HepG2 (cell line): Measurements from ENCODE around the gene TMEM266. TPM values are rescaled to one million over a fixed set of nuclear protein-coding genes. Genes with fewer than 3 reads are reported as not detected.

Experiments used
- ATAC-seq: fragments of 200-7000 bp; cut with Tn5 transposase; 3 replicates; pipeline ENCODE4 v1.9.1; 2020; ENCODE audit warnings: mild to moderate bottlenecking, moderate library complexity
- BruUV-seq: library from RNA; stranded (reverse); fragments of 400-500 nt; replicated peaks from 2 replicates; lab custom pipeline; 2021; lab: Mats Ljungman, UMichigan
- CTCF ChIA-PET: fragments of 300-600 bp; formaldehyde crosslinking; extraction: SDS; loops from one replicate; lab custom pipeline; 2021; ENCODE audit warnings: low total read pairs, inconsistent platforms, low intra/inter-chr PET ratio; lab: Yijun Ruan, JAX
- POLR2A ChIA-PET: fragments of 350-600 bp; sonication (Branson Sonifier 250); formaldehyde crosslinking; loops from one replicate; lab custom pipeline; 2020; ENCODE audit warnings: antibody characterized with exemption, inconsistent platforms; lab: Yijun Ruan, JAX
- DNase-seq: peaks from one replicate; pipeline ENCODE4 v3.0.0-alpha.2; 2015; ENCODE audit warnings: low spot score
- FAIRE-seq: peaks from 3 replicates; lab custom pipeline; 2011; peaks lifted over from hg19 to GRCh38; lab: Jason Lieb, UNC
- H2AFZ ChIP-seq: one replicate; pipeline ENCODE4 v1.6.1; 2011; ENCODE audit warnings: low read length, inconsistent platforms
- H3K27ac ChIP-seq: fragments of 300-600 bp; 3 replicates; pipeline ENCODE4 v1.8.0; 2011; ENCODE audit warnings: mixed run types, mild to moderate bottlenecking, mixed read lengths, low read length, inconsistent platforms; ENCODE audit not compliant: insufficient read depth; ENCODE audit errors: extremely low read length
- H3K27me3 ChIP-seq, 2 experiments: fragments of 200-600 bp in 1 of 2; 2 replicates in 1 of 2; 3 replicates in 1 of 2; pipeline versions ENCODE4 v1.6.0 to v1.8.0; 2011; ENCODE audit warnings: low read length in 2 of 2, mild to moderate bottlenecking in 2 of 2, moderate library complexity in 2 of 2, inconsistent platforms in 1 of 2; ENCODE audit not compliant: insufficient read depth in 2 of 2, control insufficient read depth in 1 of 2
- H3K36me3 ChIP-seq, 2 experiments: fragments of 200-600 bp in 1 of 2; replicated peaks in 1 of 2; 2 replicates in 1 of 2; 3 replicates in 1 of 2; pipeline versions ENCODE4 v1.5.1 to v1.8.0; 2011; ENCODE audit warnings: low read length in 2 of 2, inconsistent platforms in 1 of 2; ENCODE audit not compliant: insufficient read depth in 2 of 2, control insufficient read depth in 1 of 2
- H3K4me1 ChIP-seq: 2 replicates; pipeline ENCODE4 v1.5.1; 2012; ENCODE audit warnings: low read length, inconsistent platforms; ENCODE audit not compliant: insufficient read depth
- H3K4me2 ChIP-seq: 2 replicates; pipeline ENCODE4 v1.6.0; 2011; ENCODE audit warnings: low read depth, low read length, inconsistent platforms
- H3K4me3 ChIP-seq, 3 experiments: fragments of 200-600 bp in 1 of 3; sonication (generic), shearing (Covaris generic) in 1 of 3; replicated peaks in 1 of 3; 2 replicates each; pipeline ENCODE4 v1.5.1; 2011 to 2016; ENCODE audit warnings: low read length in 3 of 3, inconsistent platforms in 2 of 3, low read depth in 2 of 3, mild to moderate bottlenecking in 2 of 3, control low read depth in 1 of 3, mixed read lengths in 1 of 3; ENCODE audit not compliant: insufficient read depth in 1 of 3
- H3K79me2 ChIP-seq: one replicate; pipeline ENCODE4 v1.6.1; 2011; ENCODE audit warnings: low read length, inconsistent platforms; ENCODE audit not compliant: insufficient read depth
- H3K9ac ChIP-seq: 2 replicates; pipeline ENCODE4 v1.6.0; 2011; ENCODE audit warnings: mild to moderate bottlenecking, low read depth, low read length, inconsistent platforms; ENCODE audit not compliant: insufficient read depth
- H3K9me3 ChIP-seq: 2 replicates; pipeline ENCODE4 v1.5.1; 2012; ENCODE audit warnings: mild to moderate bottlenecking, low read length
- H4K20me1 ChIP-seq: 2 replicates; pipeline ENCODE4 v1.6.0; 2011; ENCODE audit warnings: inconsistent platforms, mild to moderate bottlenecking, low read length, moderate library complexity; ENCODE audit not compliant: insufficient read depth
- AGO2 ChIP-seq: fragments of 200-400 bp; formaldehyde crosslinking; optimal IDR thresholded peaks from 2 replicates; pipeline ENCODE3; 2017; ENCODE audit warnings: mild to moderate bottlenecking, low read depth, low read length, moderate library complexity
- POLR2AphosphoS2 ChIP-seq: IDR thresholded peaks from 2 replicates; pipeline ENCODE4 v1.6.1; 2011; ENCODE audit warnings: low read depth, low read length, improper control_type of control experiment
- RBM22 ChIP-seq: fragments of 200-400 bp; formaldehyde crosslinking; optimal IDR thresholded peaks from 2 replicates; pipeline ENCODE3; 2017; ENCODE audit warnings: mild to moderate bottlenecking, low read length, moderate library complexity
- ZNF331 ChIP-seq: sonication (generic); formaldehyde crosslinking; IDR thresholded peaks from 2 replicates; pipeline ENCODE4 v1.4.0; 2020; ENCODE audit warnings: missing genetic modification reagents
- ZNF775 ChIP-seq: sonication (generic); formaldehyde crosslinking; IDR thresholded peaks from 2 replicates; pipeline ENCODE4 v1.4.0; 2020; ENCODE audit warnings: missing genetic modification reagents, mild to moderate bottlenecking, moderate library complexity, borderline replicate concordance
- WGBS: methylation state at CpG from one replicate; pipeline ENCODE4 v1.1.6; 2017; ENCODE audit warnings: low lambda C conversion rate; 5-methylcytosine and 5-hydroxymethylcytosine counted together
- in situ Hi-C: cut with HindIII; loops from 2 replicates; pipeline ENCODE4 v1.10.0; 2017; ENCODE audit warnings: low pct_unique_long_range_greater_than_20kb; ENCODE audit not compliant: extremely low pct_ligation_motif_present
- intact Hi-C: fragments of 100-400 bp; cut with micrococcal nuclease; formaldehyde crosslinking; loops from one replicate; pipeline ENCODE4 v1.10.0; 2022; ENCODE audit not compliant: unreplicated experiment
- polyA plus RNA-seq, 8 experiments: library from polyadenylated mRNA; depleted of rRNA in 3 of 8; stranded (reverse) in 7 of 8; unstranded in 1 of 8; fragments of >200 nt; fragmentation: Illumina TruSeq in 4 of 8; extraction: Trizol in 4 of 8; gene quantifications; 2 replicates each; pipeline versions ENCODE4 v1.2.1 to v1.2.3, GENCODE V29; 2011 to 2016; ENCODE audit warnings: low read depth in 4 of 8, missing spikeins in 1 of 8, mixed read lengths in 1 of 8; ENCODE audit not compliant: insufficient read depth in 1 of 8
- total RNA-seq, 5 experiments: library from RNA; depleted of rRNA; stranded (reverse); fragments of >200 nt; fragmentation: Illumina TruSeq; extraction: Trizol; gene quantifications; 2 replicates each; pipeline ENCODE4 v1.2.3, GENCODE V29; 2016; ENCODE audit warnings: low read depth in 1 of 5

TMEM266 gene
- total and polyA plus RNA-seq, 2 of the 13 experiments (the other 11 are each of a cell fraction or from before 2014, with no cell fraction given): 0.04 TPM; not detected in 1

- no peaks in the 10 kb centered on the region for H3K27me3 ChIP-seq
- no peak for ATAC-seq
- H3K27ac ChIP-seq: no peak overlapping the region
- H2AFZ ChIP-seq: no peak overlapping the region
- intact Hi-C loops (no loop called here), in situ Hi-C loops (no loop called here)
- no peaks in the 10 kb centered on the region for H3K9me3 ChIP-seq
- H3K79me2 ChIP-seq: no peaks in the 10 kb centered on the region
- WGBS: 95% methylated on average over 16 of the region's 18 CpGs
- peaks cover 5 to 17% of the 10 kb centered on the region in 2 experiments; a peak in 3 of 5 replicates for H3K36me3 ChIP-seq
- no peak for DNase-seq
- no peak overlapping the region for H3K4me2 ChIP-seq
- no peaks in the 10 kb centered on the region for H4K20me1 ChIP-seq
- H3K4me3 ChIP-seq: no peak overlapping the region
- BruUV-seq: no TSS peak
- POLR2A ChIA-PET: no interaction called here
- no peak for FAIRE-seq
- no peak overlapping the region for H3K9ac ChIP-seq
- CTCF ChIA-PET: no interaction called here
- peaks cover 11% of the 10 kb centered on the region for H3K4me1 ChIP-seq
- TF ChIP-seq POLR2AphosphoS2 (0 out of 2 replicates have a peak, but pooled peaks have one; percentile 25), AGO2 (peak; percentile 94), ZNF331 (CRISPR knock-in tag) (no peak)
- TF ChIP-seq, all 625 proteins: peak for 2
Observed at GRCh38 chr15:76204109-76204845, 144.5 kb downstream of the TMEM266 start.

GRCh38 chr15:76204916-76205460 is 145.2 kb downstream of the TMEM266 start:
- Histone ChIP-seq H3K4me3 (no peak overlapping the region), H3K4me1 (0 out of 2 replicates have a peak, but pooled peaks cover 8% of the 10 kb centered on the region), H2AFZ (no peak overlapping the region), H3K79me2 (no peaks in the 10 kb centered on the region), H3K9ac (no peak overlapping the region), H3K27me3 (no peaks in the 10 kb centered on the region), H4K20me1 (no peaks in the 10 kb centered on the region), H3K36me3 (peaks cover 5 to 24% of the 10 kb centered on the region in 2 experiments; a peak in 3 of 5 replicates), H3K9me3 (no peaks in the 10 kb centered on the region), H3K4me2 (no peak overlapping the region), H3K27ac (no peak overlapping the region)
- in situ Hi-C loops (no loop called here), intact Hi-C loops (no loop called here)
- TF ChIP-seq ZNF775 (CRISPR knock-in tag) (no peak), RBM22 (peak; percentile 29)
- no TSS peak for BruUV-seq
- FAIRE-seq (no peak), DNase-seq (no peak), ATAC-seq (no peak)
- WGBS: 94% methylated on average over 11 of the region's 11 CpGs
- POLR2A ChIA-PET: no interaction called here
- CTCF ChIA-PET: no interaction called here
